ENCODE measurements around the gene ASB15.

ASB15 gene

GRCh38 chr7:123656544-123657303 is 55.1 kb downstream of the ASB15 start:
- H2AFZ ChIP-seq (ENCODE audit: low read depth, low read length), result no peak overlapping the region
- H3K18ac ChIP-seq (ENCODE audit: low read depth in 1 of 2, low read length in 2 of 2), result no peak overlapping the region
- no peak overlapping the region for H2BK12ac ChIP-seq (ENCODE audit: low read length in 2 of 2)
- no peaks in the 10 kb centered on the region for H3K27me3 ChIP-seq (ENCODE audit: control insufficient read depth in 1 of 2, insufficient read depth in 1 of 2, low read length in 2 of 2)
- H3K9me3 ChIP-seq (ENCODE audit: control insufficient read depth, low read length), result no peaks in the 10 kb centered on the region
- H2BK15ac ChIP-seq (ENCODE audit: low read depth, poor library complexity, severe bottlenecking), result no peak overlapping the region
- H3K4me1 ChIP-seq (ENCODE audit: control insufficient read depth, insufficient read depth, low read depth, low read length), result peaks cover 3% of the 10 kb centered on the region
- no peak overlapping the region for H3K4me2 ChIP-seq (ENCODE audit: low read length, poor library complexity, severe bottlenecking)
- no peak overlapping the region for H3K23ac ChIP-seq (ENCODE audit: low read length in 2 of 2)
- no peak for DNase-seq
- no peaks in the 10 kb centered on the region for H3K36me3 ChIP-seq (ENCODE audit: control insufficient read depth in 1 of 2, insufficient read depth in 2 of 2, low read depth in 1 of 2, low read length in 2 of 2)
- 89% methylated on average over 2 of the region's 6 CpGs for WGBS
- H4K8ac ChIP-seq (ENCODE audit: low read length), result no peak overlapping the region
- no peak overlapping the region for H2BK120ac ChIP-seq (ENCODE audit: low read depth, low read length)
- no peak overlapping the region for H3K27ac ChIP-seq (ENCODE audit: low read length, poor library complexity, severe bottlenecking)
- no peak overlapping the region for H3K9ac ChIP-seq (ENCODE audit: low read length)
- H3K4me3 ChIP-seq (ENCODE audit: insufficient read depth in 1 of 2, low read depth in 1 of 2, low read length in 2 of 2), result no peak overlapping the region
- H2AK5ac ChIP-seq (ENCODE audit: low read length, severe bottlenecking), result no peak overlapping the region
- H4K91ac ChIP-seq (ENCODE audit: low read length), result no peak overlapping the region
- no peak overlapping the region for H3K14ac ChIP-seq (ENCODE audit: low read length in 2 of 2)
- no peak overlapping the region for H2BK5ac ChIP-seq (ENCODE audit: low read depth, low read length, poor library complexity, severe bottlenecking)
- no peaks in the 10 kb centered on the region for H3K79me1 ChIP-seq (replicated peaks; ENCODE audit: low read length, poor library complexity, severe bottlenecking)
- no peak overlapping the region for H3K4ac ChIP-seq (ENCODE audit: low read depth in 1 of 2, low read length in 2 of 2)

- H3K18ac ChIP-seq (ENCODE audit: low read depth in 1 of 2, low read length in 2 of 2), result no peak overlapping the region
- H3K27ac ChIP-seq (ENCODE audit: low read length, poor library complexity, severe bottlenecking), result no peak overlapping the region
- no peaks in the 10 kb centered on the region for H3K9me3 ChIP-seq (ENCODE audit: control insufficient read depth, low read length)
- no peaks in the 10 kb centered on the region for H3K79me1 ChIP-seq (replicated peaks; ENCODE audit: low read length, poor library complexity, severe bottlenecking)
- no peak overlapping the region for H2AFZ ChIP-seq (ENCODE audit: low read depth, low read length)
- no peak overlapping the region for H3K9ac ChIP-seq (ENCODE audit: low read length)
- no peak overlapping the region for H3K4me3 ChIP-seq (ENCODE audit: insufficient read depth in 1 of 2, low read depth in 1 of 2, low read length in 2 of 2)
- no peak overlapping the region for H2BK120ac ChIP-seq (ENCODE audit: low read depth, low read length)
- no peak overlapping the region for H2BK5ac ChIP-seq (ENCODE audit: low read depth, low read length, poor library complexity, severe bottlenecking)
- H3K4ac ChIP-seq (ENCODE audit: low read depth in 1 of 2, low read length in 2 of 2), result no peak overlapping the region
- H3K14ac ChIP-seq (ENCODE audit: low read length in 2 of 2), result no peak overlapping the region
- WGBS, result 85% methylated on average over 1 of the region's 1 CpG
- H2BK12ac ChIP-seq (ENCODE audit: low read length in 2 of 2), result no peak overlapping the region
- no peak overlapping the region for H3K4me2 ChIP-seq (ENCODE audit: low read length, poor library complexity, severe bottlenecking)
- no peaks in the 10 kb centered on the region for H3K27me3 ChIP-seq (ENCODE audit: control insufficient read depth in 1 of 2, insufficient read depth in 1 of 2, low read length in 2 of 2)
- H3K4me1 ChIP-seq (ENCODE audit: control insufficient read depth, insufficient read depth, low read depth, low read length), result peaks cover 3% of the 10 kb centered on the region
- no peaks in the 10 kb centered on the region for H3K36me3 ChIP-seq (ENCODE audit: control insufficient read depth in 1 of 2, insufficient read depth in 2 of 2, low read depth in 1 of 2, low read length in 2 of 2)
- no peak overlapping the region for H4K8ac ChIP-seq (ENCODE audit: low read length)
- no peak overlapping the region for H2BK15ac ChIP-seq (ENCODE audit: low read depth, poor library complexity, severe bottlenecking)
- DNase-seq, result no peak
- no peak overlapping the region for H4K91ac ChIP-seq (ENCODE audit: low read length)
- H3K23ac ChIP-seq (ENCODE audit: low read length in 2 of 2), result no peak overlapping the region
- no peak overlapping the region for H2AK5ac ChIP-seq (ENCODE audit: low read length, severe bottlenecking)
Measured at GRCh38 chr7:123657304-123657685, 55.7 kb downstream of the ASB15 start.

DNA sequence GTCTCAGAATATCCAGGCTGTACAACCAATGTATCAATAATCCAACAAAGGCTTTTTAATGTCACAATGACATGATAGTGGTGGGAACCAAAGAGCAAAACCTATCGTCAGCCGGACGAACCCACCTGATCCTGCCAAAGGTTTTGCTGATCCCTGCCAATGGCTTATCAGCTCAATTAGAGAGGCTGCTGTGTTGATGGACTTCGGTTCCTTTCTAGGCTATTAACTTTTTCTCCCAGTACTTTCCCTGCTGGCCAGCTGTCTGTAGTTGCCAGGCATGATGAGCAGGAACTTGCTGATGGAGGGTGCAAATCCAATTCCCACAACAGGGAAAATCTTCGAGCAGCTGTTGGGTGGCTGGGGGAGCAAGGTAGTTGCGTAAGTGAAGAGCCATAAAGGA is 56.4 kb downstream of the ASB15 start:
- Histone ChIP-seq H3K9ac (ENCODE audit: low read length) (no peak overlapping the region), H3K23ac (ENCODE audit: low read length in 2 of 2) (no peak overlapping the region), H2BK5ac (ENCODE audit: low read depth, low read length, poor library complexity, severe bottlenecking) (no peak overlapping the region), H3K27me3 (ENCODE audit: control insufficient read depth in 1 of 2, insufficient read depth in 1 of 2, low read length in 2 of 2) (no peaks in the 10 kb centered on the region), H3K27ac (ENCODE audit: low read length, poor library complexity, severe bottlenecking) (no peak overlapping the region), H3K4me2 (ENCODE audit: low read length, poor library complexity, severe bottlenecking) (no peak overlapping the region), H4K91ac (ENCODE audit: low read length) (no peak overlapping the region), H3K4ac (ENCODE audit: low read depth in 1 of 2, low read length in 2 of 2) (no peak overlapping the region), H3K79me1 (replicated peaks; ENCODE audit: low read length, poor library complexity, severe bottlenecking) (no peaks in the 10 kb centered on the region), H4K8ac (ENCODE audit: low read length) (no peak overlapping the region), H3K14ac (ENCODE audit: low read length in 2 of 2) (no peak overlapping the region), H3K4me1 (ENCODE audit: control insufficient read depth, insufficient read depth, low read depth, low read length) (peaks cover 3% of the 10 kb centered on the region), H3K36me3 (ENCODE audit: control insufficient read depth in 1 of 2, insufficient read depth in 2 of 2, low read depth in 1 of 2, low read length in 2 of 2) (no peaks in the 10 kb centered on the region), H2BK120ac (ENCODE audit: low read depth, low read length) (no peak overlapping the region), H3K4me3 (ENCODE audit: insufficient read depth in 1 of 2, low read depth in 1 of 2, low read length in 2 of 2) (no peak overlapping the region), H3K18ac (ENCODE audit: low read depth in 1 of 2, low read length in 2 of 2) (no peak overlapping the region), H2BK15ac (ENCODE audit: low read depth, poor library complexity, severe bottlenecking) (no peak overlapping the region), H2BK12ac (ENCODE audit: low read length in 2 of 2) (no peak overlapping the region), H2AK5ac (ENCODE audit: low read length, severe bottlenecking) (no peak overlapping the region), H3K9me3 (ENCODE audit: control insufficient read depth, low read length) (no peaks in the 10 kb centered on the region), H2AFZ (ENCODE audit: low read depth, low read length) (no peak overlapping the region)
- DNase-seq, result no peak
- 92% methylated on average over 5 of the region's 6 CpGs for WGBS

GRCh38 chr7:123660514-123661354 is 59.1 kb downstream of the ASB15 start:
- no peak overlapping the region for H2AFZ ChIP-seq (ENCODE audit: low read depth, low read length)
- no peak overlapping the region for H4K8ac ChIP-seq (ENCODE audit: low read length)
- H3K36me3 ChIP-seq (ENCODE audit: control insufficient read depth in 1 of 2, insufficient read depth in 2 of 2, low read depth in 1 of 2, low read length in 2 of 2), result no peaks in the 10 kb centered on the region
- no peak overlapping the region for H3K23ac ChIP-seq (ENCODE audit: low read length in 2 of 2)
- peaks cover 2% of the 10 kb centered on the region for H3K4me1 ChIP-seq (ENCODE audit: control insufficient read depth, insufficient read depth, low read depth, low read length)
- no peak overlapping the region for H3K4me2 ChIP-seq (ENCODE audit: low read length, poor library complexity, severe bottlenecking)
- no peak overlapping the region for H2BK15ac ChIP-seq (ENCODE audit: low read depth, poor library complexity, severe bottlenecking)
- H3K4ac ChIP-seq (ENCODE audit: low read depth in 1 of 2, low read length in 2 of 2), result no peak overlapping the region
- H3K14ac ChIP-seq (ENCODE audit: low read length in 2 of 2), result no peak overlapping the region
- no peak overlapping the region for H4K91ac ChIP-seq (ENCODE audit: low read length)
- H2AK5ac ChIP-seq (ENCODE audit: low read length, severe bottlenecking), result no peak overlapping the region
- no peak overlapping the region for H3K27ac ChIP-seq (ENCODE audit: low read length, poor library complexity, severe bottlenecking)
- no peak overlapping the region for H2BK120ac ChIP-seq (ENCODE audit: low read depth, low read length)
- H3K18ac ChIP-seq (ENCODE audit: low read depth in 1 of 2, low read length in 2 of 2), result no peak overlapping the region
- no peak overlapping the region for H2BK5ac ChIP-seq (ENCODE audit: low read depth, low read length, poor library complexity, severe bottlenecking)
- 70% methylated on average over 7 of the region's 8 CpGs for WGBS
- H3K9me3 ChIP-seq (ENCODE audit: control insufficient read depth, low read length), result no peaks in the 10 kb centered on the region
- no peaks in the 10 kb centered on the region for H3K79me1 ChIP-seq (replicated peaks; ENCODE audit: low read length, poor library complexity, severe bottlenecking)
- H2BK12ac ChIP-seq (ENCODE audit: low read length in 2 of 2), result no peak overlapping the region
- H3K27me3 ChIP-seq (ENCODE audit: control insufficient read depth in 1 of 2, insufficient read depth in 1 of 2, low read length in 2 of 2), result no peaks in the 10 kb centered on the region
- no peak overlapping the region for H3K9ac ChIP-seq (ENCODE audit: low read length)
- H3K4me3 ChIP-seq (ENCODE audit: insufficient read depth in 1 of 2, low read depth in 1 of 2, low read length in 2 of 2), result no peak overlapping the region
- no peak for DNase-seq
